GM19328 (cell line): ENCODE data around the gene SLC25A36.
A peak's percentile ranks its signal among the peaks of the same experiment; 100 is the strongest.

Experiments used
- ATAC-seq: cut with Tn5 transposase; IDR thresholded peaks from one replicate; pipeline ENCODE4 v1.9.1; 2021; ENCODE audit warnings: mild to moderate bottlenecking, moderate library complexity; ENCODE audit not compliant: unreplicated experiment

The SLC25A36 gene, protein sequence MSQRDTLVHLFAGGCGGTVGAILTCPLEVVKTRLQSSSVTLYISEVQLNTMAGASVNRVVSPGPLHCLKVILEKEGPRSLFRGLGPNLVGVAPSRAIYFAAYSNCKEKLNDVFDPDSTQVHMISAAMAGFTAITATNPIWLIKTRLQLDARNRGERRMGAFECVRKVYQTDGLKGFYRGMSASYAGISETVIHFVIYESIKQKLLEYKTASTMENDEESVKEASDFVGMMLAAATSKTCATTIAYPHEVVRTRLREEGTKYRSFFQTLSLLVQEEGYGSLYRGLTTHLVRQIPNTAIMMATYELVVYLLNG

DNA sequence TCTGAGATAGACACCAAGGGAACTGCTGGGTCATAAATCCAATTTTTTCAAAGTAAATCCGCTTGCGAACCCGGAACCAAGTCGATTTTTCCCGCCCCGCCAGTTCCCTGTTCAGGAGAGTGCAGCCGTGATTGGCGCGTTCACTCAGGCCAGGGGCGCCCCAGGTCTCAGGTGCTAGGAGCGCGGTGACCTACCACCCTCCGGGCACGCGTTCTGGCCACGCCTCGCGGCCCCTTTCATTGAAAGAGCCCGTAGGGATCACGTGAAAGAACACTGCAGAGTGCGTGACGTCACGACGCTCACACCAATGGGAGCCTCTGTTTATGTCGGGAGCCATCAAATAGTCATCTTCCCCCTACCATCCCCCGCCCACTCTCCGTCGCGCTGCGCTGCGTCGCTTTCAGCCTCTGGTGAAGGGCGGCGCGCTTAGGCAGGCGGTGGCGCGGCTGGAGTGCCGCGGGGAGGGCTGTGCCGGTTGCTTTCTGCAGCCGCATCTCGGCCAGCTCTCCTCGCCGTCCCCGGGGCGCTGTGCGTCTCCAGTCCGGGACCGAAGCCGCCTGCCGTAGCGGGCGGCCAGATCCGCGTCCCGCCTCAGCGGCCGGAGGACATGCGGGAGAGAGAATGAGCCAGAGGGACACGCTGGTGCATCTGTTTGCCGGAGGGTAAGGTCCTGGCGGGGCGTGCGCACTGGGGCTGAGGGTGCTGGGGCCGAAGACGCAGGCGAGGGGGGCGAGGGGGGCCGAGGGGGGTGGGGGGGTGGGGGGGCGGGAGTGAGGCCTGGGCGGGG is at the start of gene SLC25A36:
TSS of gene SLC25A36 (plus strand) at position 403 of the 787 bp plus-strand sequence. CDS start at position 622, 219 bp downstream.
- peak; percentile 95 for ATAC-seq

DNA sequence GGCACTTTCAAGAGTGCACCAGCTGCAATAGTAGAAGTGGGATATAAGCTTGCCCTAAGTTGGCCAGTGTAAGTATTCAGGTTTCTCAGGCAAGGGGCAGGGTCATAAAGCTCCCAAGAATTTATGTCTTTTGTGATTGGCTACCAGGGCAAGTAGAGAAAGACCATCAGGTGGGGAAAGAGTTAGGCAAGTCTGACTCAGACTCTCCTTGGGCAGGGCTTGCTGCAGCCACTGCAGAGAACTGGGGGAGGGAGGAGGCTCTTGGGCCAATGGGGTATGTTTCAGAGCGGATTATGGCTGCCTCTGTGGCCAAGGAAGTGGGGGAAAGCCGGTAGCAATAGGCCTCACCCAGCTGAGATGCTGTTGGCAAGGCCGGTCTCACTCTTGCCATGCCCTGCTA is 44.6 kb upstream of the SLC25A36 start:
- ATAC-seq = no peak

DNA sequence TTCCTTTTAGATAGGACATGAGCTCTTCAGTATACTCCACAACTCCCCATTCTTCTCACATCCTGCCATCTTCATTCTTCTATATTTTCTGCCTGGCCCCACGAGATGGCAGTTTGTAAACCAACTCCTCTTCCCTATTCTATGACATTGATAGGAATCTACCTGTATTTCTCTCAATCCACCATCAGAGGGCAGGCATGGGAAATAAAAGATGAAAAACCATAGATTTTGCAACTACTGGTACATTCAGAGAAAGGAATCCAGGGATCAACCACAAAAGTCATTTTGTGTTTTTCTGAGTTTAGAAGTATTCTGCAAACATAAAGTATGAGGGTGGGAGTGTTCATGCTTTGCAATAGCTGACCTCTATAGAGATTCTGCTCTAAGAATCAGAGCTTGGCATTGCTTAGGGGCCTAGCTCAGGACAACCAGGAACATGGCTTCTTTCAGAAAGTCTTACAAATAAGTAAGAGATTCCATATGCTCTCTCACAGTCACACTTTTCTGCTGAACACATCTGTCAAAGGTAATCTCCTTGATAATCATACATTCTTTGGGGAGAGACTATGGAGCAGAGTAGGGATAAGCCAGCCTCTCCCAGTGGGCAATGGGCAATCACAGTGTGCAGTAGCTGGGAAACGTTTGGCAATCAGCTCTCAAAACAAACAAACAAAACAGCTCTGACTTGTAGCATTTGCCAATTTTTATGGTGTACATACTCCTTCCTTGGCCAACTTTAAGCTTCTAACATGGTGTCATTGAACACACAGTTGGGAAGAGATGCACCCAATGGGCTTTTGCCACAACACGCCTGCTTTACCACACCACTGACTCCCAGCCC is 43.1 kb upstream of the SLC25A36 start:
- ATAC-seq = no peak

DNA sequence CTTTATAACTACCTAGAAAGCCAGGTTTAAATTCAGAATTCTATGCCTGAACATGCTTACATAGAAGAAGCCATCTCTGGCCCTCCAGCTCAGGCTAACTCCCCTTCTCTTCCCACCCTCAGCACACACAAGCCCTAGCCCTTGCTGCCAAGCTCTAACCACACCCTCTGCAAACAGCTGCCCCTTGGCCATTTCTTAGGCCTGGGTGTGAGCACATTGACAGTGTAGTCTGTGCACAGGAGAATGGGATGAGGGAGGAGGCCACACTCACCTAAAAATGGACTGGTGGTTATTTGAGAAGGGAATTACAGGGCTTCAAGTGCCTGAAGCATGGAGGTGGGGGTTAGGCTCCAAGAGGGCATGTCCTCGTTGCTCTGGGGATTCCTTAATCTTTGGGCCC is 42.3 kb upstream of the SLC25A36 start:
- ATAC-seq = no peak

DNA sequence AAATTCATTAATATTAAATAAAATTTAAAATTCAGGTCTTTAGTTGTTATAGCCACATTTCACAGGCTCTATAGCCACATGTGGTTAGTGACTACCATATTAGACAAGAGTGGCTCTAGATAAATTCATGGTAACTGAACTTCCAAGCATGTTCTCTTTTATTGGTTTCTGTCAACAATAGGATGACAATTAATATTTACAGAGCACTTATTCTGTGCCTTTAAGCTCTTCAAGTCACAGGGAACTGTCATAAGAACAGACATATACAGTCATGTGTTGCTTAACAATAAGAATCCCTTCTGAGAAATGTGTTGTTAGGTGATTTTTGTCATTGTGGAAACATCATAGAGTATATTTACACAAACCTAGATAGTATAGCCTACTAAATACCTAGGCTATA is 38.8 kb upstream of the SLC25A36 start:
- ATAC-seq = no peak

DNA sequence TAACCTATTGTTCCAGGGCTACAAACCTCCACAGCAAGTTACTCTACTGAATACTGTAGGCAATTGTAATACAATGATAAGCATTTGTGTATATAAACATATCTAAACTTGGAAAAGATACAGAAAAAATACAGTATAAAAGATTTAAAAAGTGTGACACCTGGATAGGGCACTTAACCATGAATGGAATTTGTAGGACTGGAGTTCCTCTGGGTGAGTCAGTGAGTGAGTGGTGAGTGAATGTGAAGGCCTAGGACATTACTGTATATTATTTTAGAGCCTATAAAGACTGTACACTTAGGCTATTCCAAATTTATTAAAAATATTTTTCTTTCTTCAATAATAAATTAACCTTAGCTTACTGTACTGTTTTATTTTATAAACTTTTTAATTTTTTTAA is 38.4 kb upstream of the SLC25A36 start:
- ATAC-seq = no peak

DNA sequence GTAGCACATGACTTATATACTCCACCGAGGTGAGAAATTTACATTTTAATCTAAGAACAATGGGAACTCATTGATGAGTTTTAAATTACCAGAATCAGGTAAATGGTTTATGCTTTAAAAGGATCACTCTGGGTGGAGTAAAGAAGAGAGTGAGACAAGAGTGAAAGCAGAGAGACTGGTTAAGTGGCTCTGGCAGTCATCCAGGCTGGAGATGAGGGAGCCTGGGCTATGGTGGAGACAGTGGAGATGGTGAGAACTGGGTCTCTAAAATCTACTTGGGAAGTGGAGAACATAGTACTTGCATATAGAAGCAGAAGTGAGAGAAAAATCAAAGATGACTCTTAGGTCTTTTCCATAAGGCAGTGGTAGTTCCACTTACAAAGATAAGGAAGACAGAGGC is 37.1 kb upstream of the SLC25A36 start:
- ATAC-seq = no peak

DNA sequence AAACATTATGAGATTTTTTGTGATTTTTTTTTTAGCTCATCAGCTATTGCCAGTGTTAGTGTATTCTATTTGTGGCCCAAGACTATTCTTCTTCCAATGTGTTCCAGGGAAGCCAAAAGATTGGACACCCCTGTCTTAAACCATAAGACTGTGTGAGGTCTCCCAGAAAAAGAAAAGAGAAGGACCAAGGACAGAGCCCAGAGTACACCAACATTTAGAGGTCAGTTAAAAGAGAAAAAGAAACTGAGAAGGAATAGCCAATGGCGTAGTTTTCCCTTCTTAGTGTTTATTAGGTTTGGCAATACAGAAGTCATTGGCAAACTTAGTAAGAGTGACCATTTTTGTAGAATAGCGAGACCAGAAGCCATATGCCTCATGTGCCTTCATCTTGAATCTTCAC is 36.1 kb upstream of the SLC25A36 start:
- no peak for ATAC-seq

DNA sequence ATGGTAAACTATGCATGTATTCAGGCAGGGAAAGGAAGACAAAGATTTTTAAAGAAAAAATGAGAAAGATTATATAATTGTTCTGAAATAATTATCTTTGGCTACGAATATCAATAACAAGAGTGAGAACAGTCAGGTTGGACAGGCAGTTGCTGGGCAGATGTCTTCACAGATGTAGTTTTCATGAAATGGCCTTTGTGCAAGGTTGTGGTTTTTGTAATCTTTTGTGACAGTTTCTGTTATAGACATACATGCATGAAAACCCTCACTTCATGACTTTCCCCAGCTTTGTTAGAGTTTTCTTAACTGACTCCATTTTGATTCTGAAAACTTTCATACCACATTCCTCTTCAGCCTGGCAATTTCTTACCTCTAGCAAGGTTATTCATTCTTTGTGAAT is 34.9 kb upstream of the SLC25A36 start:
- no peak for ATAC-seq

DNA sequence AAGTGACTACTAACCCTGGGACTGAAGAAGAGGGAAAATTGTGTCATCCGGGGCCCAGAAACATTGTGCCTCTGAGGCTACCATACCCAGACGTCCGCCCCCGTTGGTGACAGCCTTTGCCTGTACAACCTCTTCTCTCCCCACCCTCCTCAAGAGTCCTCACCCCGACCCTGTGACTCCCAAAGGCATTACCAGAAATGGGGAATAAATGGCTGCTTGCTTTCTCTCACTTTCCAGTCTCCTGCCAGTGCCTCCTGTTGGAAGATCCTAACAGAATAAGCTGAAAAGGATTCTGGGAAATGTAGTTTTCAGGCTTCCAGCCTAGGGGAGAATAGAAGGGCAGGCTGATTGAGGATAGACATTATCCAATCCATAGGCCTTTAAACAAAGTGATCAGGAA is 30.8 kb upstream of the SLC25A36 start:
- no peak for ATAC-seq

DNA sequence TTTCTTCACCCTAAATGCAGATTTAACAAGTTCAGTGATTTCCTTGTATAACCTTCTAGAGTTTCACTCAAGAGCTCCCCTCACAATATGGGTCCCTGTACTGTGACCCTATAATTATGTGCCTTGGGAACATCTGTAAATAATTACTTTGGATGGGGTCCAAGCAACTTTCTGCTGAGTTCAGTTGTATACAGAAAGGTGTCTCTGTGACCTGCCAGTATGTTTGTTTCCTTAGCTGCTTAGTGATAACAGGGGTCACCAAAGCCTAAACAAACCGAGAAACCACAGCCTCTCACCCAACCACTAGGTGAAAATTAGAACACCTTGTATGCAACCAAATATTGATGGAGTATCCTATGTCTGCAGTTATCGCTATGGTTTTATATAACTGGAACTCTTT is 29.8 kb upstream of the SLC25A36 start:
- no peak for ATAC-seq

DNA sequence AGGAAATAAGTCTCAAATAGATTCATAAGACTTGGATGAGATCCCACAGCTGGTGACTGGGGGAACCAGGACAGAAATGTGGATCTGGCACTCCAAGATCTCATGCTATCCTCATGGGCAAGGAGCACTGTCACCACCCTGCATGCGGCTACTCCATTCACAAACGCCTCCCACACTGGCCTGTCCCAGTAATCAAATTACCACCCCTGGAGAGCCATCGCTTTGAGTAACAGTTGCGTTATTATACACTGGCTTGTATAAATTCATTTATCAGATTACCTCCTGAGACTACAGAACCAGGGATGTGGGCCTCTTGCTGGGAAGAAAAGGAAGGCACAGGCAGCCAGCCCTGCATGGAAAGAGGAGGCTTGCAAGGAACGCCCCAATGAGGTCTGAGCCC is 27.9 kb upstream of the SLC25A36 start:
- ATAC-seq = no peak

DNA sequence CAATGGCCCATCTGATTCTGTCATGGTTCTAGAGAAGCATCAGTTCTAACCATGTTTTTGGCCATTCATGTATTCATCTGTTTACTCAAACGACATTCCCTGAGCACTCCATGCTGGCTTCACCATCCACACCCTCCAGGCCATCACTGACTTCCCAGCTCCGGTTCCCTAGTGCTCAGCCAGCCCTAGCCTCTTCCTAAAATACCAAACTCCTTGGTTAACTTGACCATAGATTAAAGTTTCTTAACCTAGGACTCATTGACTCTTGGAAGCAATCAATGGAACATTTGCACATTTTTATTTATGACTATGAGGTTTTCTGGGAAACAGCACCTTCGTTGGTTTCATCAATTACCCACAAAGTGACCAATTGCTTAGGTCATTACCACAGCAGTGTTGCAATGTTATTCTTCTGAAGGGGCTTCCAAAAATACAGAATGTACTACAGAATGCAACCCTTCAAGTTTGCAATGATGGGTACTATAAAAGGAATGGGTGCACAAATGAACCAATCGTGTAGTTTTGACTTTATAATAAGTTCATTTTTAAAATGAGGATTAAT is 27.2 kb upstream of the SLC25A36 start:
- ATAC-seq = no peak

DNA sequence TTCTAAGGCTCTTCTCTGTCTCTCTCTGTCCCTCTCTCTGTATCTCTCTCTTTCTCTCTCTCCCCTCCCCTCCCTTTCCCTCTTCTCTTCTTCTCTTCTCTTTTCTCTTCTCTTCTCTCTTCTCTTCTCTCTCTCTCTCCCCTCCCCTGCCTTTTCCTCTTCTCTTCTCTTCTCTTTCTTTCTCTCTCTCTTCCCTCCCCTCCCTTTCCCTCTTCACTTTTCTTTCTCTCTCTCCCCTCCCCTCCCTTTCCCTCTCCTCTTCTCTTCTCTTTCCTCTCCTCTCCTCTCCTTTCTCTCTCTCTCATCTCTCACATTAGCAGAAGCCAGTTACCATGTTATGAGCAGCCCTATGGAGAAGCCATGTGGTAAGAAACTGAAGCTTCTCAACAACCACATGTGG is 25.0 kb upstream of the SLC25A36 start:
- no peak for ATAC-seq

DNA sequence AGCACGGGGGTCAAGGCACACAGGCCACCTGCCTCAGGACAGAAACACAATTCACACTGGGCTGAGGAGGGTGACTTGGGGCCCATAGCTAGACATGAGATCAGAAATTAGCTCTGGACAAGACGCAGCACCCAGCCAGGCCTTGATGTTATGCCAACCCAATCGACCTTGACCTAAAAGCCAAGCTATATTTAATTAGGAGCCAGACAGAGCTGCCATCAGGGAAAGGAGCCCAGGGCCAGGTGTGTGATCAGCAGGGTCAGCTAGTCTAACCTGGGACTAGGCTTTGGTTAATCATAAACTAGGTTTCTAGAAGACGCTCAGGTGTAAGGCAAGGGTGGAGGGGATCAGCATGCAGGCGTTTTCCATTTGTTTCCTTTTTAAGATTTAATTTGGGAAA is 23.9 kb upstream of the SLC25A36 start:
- ATAC-seq = no peak

DNA sequence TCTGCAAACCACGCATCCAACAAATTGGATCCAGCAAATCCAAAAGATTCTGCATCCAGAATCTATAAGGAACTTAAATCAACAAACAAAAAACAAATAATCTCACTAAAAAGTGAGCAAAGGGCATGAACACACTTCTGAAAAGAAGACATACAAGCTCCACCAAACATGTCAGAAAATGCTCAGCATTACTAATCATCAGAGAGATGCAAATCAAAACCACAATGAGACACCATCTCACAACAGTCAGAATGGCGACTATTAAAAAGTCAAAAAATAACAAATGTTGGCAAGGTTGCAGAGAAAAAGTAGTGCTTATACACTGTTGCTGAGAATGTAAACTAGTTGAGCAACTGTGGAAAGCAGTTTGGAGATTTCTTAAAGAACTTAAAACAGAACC is 21.6 kb upstream of the SLC25A36 start:
- no peak for ATAC-seq

DNA sequence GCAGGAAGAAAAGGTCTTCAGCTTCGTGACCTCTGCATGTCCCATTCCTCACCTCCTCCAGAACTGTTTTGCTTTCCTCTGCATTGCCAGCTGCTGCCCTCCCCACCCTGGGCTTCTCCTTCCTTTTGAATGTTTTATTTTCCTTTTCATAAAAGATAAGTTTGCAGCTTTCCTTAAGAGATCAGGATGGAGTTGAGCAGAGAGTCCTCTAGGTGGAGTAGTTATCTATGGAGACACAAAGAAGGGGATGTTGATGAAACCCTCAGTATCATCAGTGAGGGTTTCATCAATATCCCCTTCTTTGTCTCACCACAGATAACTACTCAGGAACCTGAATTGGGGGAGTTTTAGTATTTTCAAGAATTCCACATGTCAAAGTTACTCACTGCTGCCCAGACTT is 19.0 kb upstream of the SLC25A36 start:
- no peak for ATAC-seq

DNA sequence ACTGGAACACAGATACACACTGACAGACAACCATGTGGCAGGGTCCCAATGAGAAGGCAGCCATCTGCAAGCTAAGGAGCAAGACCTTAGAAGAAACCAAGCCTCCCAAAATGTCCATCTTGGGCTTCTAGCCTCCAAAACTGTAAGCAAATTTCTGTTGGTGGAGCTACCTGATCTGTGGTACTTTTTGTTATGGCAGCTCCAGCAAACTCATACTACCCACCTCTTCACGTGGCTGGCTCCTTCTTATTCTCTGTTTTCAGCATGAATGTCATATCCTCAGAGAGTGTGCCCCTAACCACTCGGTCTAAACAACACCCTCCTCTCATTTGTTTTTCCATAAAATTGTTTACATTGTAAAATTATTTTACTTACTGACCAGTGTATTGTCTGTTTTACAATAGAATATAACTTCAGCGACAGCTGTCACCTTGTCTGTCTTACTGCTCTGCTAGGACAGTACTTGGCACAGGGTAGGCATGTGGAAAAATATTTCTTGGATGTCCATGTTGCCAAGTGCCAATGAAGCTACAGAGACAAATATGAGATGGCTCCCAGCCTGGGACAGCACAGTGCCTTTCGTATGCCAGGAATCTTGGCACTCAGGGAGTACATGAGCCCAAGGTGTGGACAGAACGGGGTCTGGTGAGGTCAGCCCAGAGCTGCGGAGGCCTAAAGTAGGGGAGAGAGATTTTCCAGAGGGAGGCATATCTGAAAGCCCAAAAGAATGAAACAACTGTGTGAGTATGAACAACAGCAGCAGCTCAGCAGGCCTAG is 17.4 kb upstream of the SLC25A36 start:
- no peak for ATAC-seq

DNA sequence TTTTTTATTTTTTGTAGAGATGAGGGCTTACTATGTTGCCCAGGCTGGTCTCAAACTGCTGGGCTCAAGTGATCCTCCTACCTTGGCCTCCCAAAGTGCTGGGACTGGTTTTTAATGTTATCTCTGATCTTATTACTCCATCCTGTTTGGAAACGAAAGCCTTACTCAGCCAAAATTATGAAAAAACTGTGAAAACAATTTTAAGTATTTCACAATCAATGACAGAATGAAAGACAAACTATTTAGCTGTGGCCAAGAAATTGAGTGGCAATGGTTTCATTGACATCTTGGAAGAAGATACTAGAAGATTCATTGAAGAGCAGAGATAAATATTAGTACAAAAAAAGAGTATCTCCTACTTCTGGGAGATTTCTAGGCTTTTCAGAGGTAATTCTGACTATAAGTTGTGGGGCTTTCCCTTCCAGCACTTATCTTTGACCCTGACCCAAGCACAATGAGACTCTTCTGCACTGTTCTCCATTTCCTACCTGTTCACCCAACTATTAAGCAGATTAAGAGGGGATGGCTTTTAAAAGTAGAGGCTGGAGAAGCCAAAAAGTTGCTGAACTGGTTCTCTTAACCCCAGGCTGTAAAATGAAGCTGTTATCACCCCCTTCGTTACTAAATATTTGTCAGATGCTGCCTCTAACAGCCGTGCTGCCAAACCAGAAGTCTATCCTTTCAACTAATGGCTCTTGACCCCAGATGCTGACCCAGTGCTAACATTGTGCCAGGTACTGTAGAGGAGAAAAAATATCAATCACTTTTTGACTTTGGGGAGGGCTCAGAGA is 14.2 kb upstream of the SLC25A36 start:
- no peak for ATAC-seq

DNA sequence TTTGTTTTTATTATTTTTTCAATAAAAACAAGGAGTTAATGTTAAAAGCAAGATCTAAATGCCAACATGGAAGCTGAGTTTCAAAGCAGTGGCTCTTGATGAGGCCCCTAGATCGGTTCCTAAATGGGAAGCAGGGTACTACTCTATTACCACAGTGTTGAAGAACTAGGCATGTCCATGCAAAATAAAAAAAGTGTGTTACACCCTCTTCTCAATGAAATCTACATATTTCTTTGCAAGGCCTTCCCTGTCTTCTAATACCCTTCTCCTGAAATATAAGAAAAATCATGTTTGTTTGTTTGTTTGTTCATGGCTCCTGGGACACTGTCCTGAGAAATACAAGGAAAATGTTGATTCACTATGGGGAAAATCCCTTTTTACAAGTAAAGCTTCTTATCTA is 12.2 kb upstream of the SLC25A36 start:
- no peak for ATAC-seq
